Stimulated activated naive CD8-positive, alpha-beta T cell treated with anti-CD3 and anti-CD28 coated beads, Interleukin-15, Interleukin-2, amounts not matched to agents 100 ng/mL and 50 ng/mL, for 24 hours (primary cell): ENCODE measurements around the gene CHRNB2.

ENCODE experiments used
- H3K27ac Mint-ChIP-seq: one replicate; pipeline ENCODE4 v1.8.0; 2021; ENCODE audit warnings: mild to moderate bottlenecking, mixed read lengths
- H3K27me3 Mint-ChIP-seq: one replicate; pipeline ENCODE4 v1.8.0; 2021; ENCODE audit warnings: mixed read lengths
- H3K36me3 Mint-ChIP-seq: one replicate; pipeline ENCODE4 v1.8.0; 2021; ENCODE audit warnings: low read depth, mixed read lengths
- H3K4me1 Mint-ChIP-seq: one replicate; pipeline ENCODE4 v1.8.0; 2021; ENCODE audit warnings: low read depth, mixed read lengths
- H3K4me3 Mint-ChIP-seq: one replicate; pipeline ENCODE4 v1.8.0; 2021; ENCODE audit warnings: mild to moderate bottlenecking, mixed read lengths
- H3K9me3 Mint-ChIP-seq: one replicate; pipeline ENCODE4 v1.8.0; 2021; ENCODE audit warnings: mixed read lengths

The CHRNB2 gene

DNA sequence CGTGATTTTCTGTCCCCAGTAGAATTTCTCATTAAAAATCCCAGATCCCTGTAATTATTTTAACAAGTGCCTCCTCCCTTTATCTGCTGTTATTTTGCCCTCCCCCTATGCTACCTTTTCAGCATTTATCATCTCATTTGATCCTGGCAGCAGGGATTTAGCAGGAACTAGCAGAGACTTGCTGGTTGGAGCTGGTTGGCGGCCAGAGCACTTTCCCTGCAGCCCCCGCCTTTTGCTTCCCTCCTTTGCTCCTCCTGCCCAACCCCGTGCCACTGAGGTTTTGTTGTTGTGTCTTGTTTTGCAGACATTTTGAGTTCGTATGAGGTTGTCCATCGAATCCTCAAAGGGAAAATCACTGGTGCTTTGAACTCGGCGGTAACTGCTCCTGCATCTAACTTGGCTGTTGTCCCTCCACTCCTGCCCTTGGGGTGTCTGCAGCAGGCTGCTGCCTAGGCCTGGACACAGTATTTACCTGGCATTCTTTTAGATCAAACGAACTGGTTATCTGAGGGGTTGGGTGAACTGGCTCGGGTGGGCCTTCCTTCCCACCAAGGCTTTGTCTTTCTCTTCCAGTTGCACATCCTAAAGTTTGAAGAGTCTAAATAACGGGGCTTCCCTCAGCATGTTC, 20.4 kb upstream of the CHRNB2 start:
- H3K36me3 Mint-ChIP-seq, result peaks cover 23% of the 10 kb centered on the region
- H3K27me3 Mint-ChIP-seq, result no peaks in the 10 kb centered on the region
- peaks cover 7% of the 10 kb centered on the region for H3K4me1 Mint-ChIP-seq
- no peak overlapping the region for H3K27ac Mint-ChIP-seq
- H3K4me3 Mint-ChIP-seq, result no peak overlapping the region
- H3K9me3 Mint-ChIP-seq, result no peaks in the 10 kb centered on the region

DNA sequence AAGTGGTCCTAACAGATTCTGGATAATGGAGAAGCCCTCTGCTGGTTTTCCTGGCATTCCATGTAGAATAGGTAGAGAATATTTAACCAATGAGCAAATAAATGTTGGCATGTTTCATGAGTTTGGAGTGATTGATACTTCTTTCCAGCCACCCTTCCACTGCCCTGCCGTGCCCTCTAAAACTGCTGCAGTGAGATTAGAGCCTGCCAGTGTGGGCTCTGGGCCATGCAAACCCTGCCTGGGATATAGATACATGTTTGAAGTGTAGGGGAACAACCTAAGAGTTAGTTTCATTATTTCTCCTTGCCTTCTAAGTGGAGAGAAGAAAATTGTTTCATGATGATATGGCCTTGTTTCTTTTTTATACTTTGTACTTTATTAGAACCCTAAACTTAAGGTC, 19.6 kb upstream of the CHRNB2 start:
- H3K27ac Mint-ChIP-seq, result no peak overlapping the region
- H3K27me3 Mint-ChIP-seq, result no peaks in the 10 kb centered on the region
- peaks cover 9% of the 10 kb centered on the region for H3K4me1 Mint-ChIP-seq
- H3K9me3 Mint-ChIP-seq, result no peaks in the 10 kb centered on the region
- H3K4me3 Mint-ChIP-seq, result no peak overlapping the region
- peaks cover 30% of the 10 kb centered on the region for H3K36me3 Mint-ChIP-seq

DNA sequence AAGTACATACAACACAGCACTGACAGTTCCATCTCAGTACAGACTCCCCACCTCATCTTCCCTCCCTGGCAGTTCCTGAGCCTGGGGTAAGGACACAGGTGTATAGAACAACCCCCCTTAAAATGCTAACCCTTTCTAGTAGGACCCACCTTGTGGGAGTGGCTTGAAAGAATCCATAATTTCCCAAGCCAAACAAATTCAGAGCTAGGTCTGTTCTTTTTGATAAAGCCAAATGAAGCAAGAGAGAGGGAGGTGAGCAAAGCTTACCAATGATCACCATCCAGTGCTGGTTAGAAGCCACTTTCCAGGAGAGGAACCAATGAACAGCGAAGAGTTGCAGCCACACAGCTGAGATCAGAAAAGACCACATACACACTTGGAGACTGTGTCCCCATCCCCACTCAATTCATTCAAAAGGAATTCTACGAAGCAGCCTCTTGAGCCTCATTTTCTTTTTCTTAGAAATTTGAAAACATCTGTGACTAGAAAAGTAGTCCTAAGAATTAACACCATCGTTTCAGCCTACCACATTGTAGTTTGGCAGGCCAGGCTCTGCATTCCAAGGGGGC, 18.3 kb upstream of the CHRNB2 start:
- Mint-ChIP-seq H3K4me1 (peaks cover 13% of the 10 kb centered on the region), H3K27me3 (no peaks in the 10 kb centered on the region), H3K9me3 (no peaks in the 10 kb centered on the region), H3K27ac (no peak overlapping the region), H3K36me3 (peaks cover 42% of the 10 kb centered on the region), H3K4me3 (no peak overlapping the region)

DNA sequence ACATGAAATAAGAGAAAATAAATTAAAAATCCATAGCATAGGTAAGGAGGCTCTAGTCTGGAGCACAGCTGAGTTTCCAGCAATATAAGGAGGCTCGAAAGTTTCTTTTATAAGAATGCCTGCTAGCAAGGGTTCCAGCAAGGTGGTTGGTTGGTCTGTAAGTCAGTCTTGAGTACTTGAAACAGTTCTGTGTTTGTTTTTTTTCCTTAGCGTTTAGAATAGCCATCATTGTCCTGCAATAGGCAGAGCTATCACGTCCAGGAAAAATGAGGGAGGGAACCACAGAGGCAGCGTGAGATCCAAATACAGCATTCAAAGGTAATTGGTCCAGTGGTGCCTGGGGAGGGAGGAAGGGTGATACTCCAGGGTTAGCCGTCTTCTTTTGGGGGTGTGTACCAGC, 17.5 kb upstream of the CHRNB2 start:
- no peaks in the 10 kb centered on the region for H3K27me3 Mint-ChIP-seq
- H3K27ac Mint-ChIP-seq, result no peak overlapping the region
- H3K36me3 Mint-ChIP-seq, result peaks cover 49% of the 10 kb centered on the region
- peaks cover 13% of the 10 kb centered on the region for H3K4me1 Mint-ChIP-seq
- H3K9me3 Mint-ChIP-seq, result no peaks in the 10 kb centered on the region
- H3K4me3 Mint-ChIP-seq, result no peak overlapping the region

DNA sequence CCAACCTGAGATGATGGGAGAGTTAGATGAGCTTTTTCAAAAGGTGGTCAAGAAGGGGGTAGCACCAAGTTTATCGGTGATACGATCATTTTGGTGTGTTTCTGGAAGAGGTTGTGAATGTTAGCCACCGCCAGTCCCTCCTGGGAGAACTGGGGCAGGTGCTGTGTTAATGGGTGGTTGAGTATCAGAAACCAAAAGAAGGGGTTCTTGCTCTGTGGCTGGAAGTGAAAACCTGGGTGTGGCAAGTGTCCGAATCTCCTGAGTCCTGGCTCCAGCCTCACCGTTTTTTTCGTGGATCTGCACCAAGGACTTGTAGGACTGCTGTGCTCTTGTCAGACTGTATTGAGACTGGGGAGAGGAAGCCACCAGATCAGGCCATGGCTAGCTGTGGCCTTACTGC, 16.9 kb upstream of the CHRNB2 start:
- no peak overlapping the region for H3K4me3 Mint-ChIP-seq
- H3K4me1 Mint-ChIP-seq, result peaks cover 16% of the 10 kb centered on the region
- no peak overlapping the region for H3K27ac Mint-ChIP-seq
- H3K9me3 Mint-ChIP-seq, result no peaks in the 10 kb centered on the region
- H3K27me3 Mint-ChIP-seq, result no peaks in the 10 kb centered on the region
- H3K36me3 Mint-ChIP-seq, result peaks cover 55% of the 10 kb centered on the region

DNA sequence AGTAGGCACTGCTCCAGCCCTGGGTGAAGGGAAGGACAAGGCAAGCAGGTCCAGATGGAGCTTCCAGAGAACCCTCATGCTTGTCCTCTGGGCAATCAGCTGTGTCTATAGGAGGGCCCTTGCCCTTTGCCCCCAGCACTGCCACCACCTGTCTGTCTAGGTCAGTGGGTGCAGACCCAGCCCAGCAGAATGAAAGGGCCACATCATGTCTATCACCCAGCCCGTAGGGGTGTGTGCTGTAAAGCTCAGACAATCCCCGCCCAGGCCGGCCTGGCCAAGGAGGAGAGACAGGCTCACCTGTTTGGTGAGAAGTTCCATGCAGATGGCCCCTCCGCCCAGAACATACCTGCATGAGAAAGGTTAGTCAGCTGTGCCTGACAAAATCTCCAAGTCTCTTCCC, 16.1 kb upstream of the CHRNB2 start:
- Mint-ChIP-seq H3K27ac (no peak overlapping the region), H3K4me1 (peaks cover 24% of the 10 kb centered on the region), H3K4me3 (no peak overlapping the region), H3K9me3 (no peaks in the 10 kb centered on the region), H3K27me3 (no peaks in the 10 kb centered on the region), H3K36me3 (peaks cover 60% of the 10 kb centered on the region)

DNA sequence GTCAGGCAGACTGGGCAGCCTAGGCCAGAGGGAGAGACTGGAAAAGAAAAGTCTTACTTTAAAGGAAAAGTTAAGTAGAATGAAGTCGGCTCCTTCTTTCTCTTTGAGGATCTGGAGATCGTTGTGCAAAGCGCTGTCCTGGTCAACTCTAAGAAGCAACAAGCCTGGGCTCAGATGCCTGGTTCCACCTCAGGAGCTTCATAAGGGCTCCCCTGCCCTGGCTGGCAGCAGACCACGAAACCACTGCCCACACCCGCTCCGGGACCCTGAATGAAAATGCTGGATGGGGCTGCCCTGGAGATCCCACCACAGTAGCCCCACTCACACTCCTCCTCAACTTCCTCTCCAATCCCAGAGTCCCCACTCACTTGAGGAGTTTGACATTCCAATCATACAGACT, 15.5 kb upstream of the CHRNB2 start:
- Mint-ChIP-seq H3K9me3 (no peaks in the 10 kb centered on the region), H3K4me3 (no peak overlapping the region), H3K4me1 (peaks cover 30% of the 10 kb centered on the region), H3K27me3 (no peaks in the 10 kb centered on the region), H3K27ac (no peak overlapping the region), H3K36me3 (peaks cover 61% of the 10 kb centered on the region)

DNA sequence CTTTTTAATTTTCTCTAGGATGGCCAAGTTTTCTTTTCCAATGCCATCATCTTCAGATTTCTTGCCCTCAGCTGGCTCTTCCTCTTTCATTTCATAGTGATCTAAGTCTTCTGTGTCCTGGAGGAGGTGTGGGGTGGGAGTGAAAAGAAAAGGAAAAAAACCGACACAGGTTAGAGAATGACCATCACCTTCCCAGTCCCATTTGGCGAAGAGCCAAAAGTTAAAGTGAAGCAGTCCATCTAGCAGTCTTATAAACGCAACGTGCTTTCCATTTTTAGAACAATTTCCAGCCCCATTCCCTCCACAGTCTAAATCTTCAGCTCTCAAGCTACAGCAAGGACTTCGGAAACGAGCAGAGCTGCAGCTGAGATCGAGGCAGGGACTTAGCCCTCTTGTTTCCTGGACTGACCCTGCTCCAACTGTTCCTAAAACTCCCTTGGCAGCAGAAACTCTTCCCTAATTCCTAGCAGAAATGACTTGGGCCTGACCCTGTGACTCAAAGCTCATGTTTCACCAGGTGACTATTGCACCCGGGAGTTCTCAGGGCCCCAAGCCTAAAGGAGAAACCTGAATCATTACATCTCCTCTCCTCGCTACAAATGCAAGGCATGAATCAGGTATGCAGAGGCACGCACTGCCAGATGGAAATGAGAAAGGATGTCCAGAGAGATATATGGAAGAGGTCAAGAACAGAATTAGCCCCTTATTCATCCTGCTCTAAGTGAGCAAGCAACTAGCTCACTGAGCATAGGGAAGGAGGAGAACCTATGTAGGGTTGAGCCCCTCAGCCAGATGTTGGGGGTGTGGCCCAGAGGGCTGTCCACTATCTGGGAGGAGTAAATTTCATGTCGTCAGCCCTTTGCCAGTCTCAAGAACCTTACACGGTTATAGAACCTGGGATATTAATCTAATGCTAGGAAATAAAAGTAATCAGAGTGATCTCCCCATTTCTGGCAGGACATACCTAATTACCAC, 14.2 kb upstream of the CHRNB2 start:
- Mint-ChIP-seq H3K27me3 (no peaks in the 10 kb centered on the region), H3K9me3 (no peaks in the 10 kb centered on the region), H3K4me1 (peaks cover 39% of the 10 kb centered on the region), H3K4me3 (no peak overlapping the region), H3K36me3 (peaks cover 70% of the 10 kb centered on the region), H3K27ac (no peak overlapping the region)

DNA sequence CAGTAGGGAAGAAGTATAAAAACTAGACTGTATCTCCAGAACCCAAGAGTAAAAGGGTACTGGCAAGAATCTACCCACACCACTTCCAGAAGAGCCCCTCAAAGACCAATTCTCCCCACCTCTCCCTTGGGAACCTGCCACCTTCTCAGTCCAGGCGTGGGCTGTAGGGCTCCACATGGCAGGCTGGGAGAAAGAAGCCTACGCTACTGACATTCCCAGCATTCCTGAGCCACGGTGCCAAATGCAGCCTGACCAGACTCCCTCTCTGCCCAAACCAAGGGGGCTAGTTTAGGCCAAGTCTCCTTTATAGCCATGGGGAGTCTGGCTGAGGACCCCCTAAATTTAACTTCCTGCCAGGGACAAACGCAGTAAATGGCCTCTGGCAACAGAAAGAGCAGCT, 11.2 kb upstream of the CHRNB2 start:
- H3K27ac Mint-ChIP-seq, result peak overlapping the region; percentile 91
- peaks cover 40% of the 10 kb centered on the region for H3K4me1 Mint-ChIP-seq
- no peaks in the 10 kb centered on the region for H3K27me3 Mint-ChIP-seq
- H3K4me3 Mint-ChIP-seq, result peak overlapping the region; percentile 92
- no peaks in the 10 kb centered on the region for H3K9me3 Mint-ChIP-seq
- peaks cover 48% of the 10 kb centered on the region for H3K36me3 Mint-ChIP-seq

DNA sequence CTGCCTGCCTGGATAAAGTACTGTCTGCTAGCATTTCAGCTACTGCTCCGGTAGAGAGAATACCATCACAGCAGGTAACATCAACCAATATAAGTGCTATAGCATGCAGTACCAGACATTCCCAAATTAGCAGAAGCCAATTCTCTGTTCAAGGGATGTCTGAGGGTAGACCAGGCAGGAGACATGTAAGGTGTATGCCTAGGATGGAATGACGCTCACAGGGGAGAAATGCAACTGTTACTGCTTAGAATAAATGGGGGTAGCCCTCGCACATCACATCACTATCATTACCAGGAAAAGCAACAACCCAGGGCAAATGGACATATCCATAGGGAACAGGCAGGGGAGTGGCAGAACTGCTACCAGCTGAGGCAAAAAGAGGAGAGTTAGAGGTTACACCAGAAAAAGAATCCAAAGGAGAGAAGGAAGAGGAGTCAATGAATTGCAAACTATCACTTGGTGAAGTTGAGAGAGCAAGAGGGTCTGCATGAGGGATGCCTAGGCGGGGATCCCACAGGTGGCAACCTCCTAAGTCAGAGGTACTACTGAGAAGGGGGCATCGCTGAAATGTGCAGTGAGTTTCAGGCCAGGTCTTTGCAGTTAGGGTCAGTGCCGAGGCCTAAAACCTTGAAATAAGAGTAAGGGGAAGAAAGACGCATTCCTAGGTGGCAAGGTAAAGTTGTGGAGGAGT, 10.2 kb upstream of the CHRNB2 start:
- Mint-ChIP-seq H3K4me3 (peak overlapping the region; percentile 92), H3K27ac (peak overlapping the region; percentile 91), H3K9me3 (no peaks in the 10 kb centered on the region), H3K4me1 (peaks cover 40% of the 10 kb centered on the region), H3K36me3 (peaks cover 45% of the 10 kb centered on the region), H3K27me3 (no peaks in the 10 kb centered on the region)

DNA sequence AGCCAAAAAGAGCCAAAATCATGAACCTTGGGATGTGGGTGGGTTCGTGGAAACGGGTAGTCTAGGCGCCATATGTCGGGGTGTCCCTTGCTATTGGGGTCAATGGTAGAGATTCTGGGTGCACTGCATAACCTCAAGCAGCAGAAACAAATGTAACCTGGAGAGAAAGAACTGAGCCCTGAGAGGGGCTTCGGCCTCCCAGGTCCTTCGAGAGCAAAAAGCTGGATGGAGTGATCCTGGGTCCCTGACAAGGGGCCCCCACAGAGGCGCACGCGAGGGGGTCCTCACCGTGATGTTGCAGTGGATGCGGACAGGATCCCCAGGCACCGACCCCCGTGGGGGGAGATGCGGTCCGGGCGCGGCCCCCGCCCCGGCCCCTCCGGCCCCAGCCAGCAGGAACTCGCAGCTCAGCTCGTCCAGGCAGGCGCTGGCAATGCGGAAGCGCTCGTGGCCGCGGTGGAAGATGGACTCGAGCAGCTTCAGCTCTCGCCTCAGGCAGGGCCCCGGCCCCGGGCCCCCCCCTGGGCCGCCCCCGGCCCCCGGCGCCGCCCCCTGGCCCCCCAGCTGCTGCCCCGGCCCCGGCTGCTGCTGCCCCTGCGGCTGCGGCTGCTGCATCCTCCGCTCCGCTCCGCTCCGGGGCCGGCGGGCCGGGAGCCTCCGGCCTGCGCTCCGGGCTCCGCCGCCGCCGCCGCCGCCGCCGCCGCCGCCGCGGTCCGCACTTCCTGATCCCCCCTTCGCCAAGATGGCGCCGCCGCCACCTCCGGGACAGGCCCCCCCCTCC, 9.4 kb upstream of the CHRNB2 start, which contains the start of gene UBE2Q1:
Gene UBE2Q1 (minus strand): TSS at position 724 of the 781 bp plus-strand sequence. CDS start 109 bp downstream, at position 615.
- Mint-ChIP-seq H3K4me1 (peaks cover 37% of the 10 kb centered on the region), H3K27me3 (no peaks in the 10 kb centered on the region)

DNA sequence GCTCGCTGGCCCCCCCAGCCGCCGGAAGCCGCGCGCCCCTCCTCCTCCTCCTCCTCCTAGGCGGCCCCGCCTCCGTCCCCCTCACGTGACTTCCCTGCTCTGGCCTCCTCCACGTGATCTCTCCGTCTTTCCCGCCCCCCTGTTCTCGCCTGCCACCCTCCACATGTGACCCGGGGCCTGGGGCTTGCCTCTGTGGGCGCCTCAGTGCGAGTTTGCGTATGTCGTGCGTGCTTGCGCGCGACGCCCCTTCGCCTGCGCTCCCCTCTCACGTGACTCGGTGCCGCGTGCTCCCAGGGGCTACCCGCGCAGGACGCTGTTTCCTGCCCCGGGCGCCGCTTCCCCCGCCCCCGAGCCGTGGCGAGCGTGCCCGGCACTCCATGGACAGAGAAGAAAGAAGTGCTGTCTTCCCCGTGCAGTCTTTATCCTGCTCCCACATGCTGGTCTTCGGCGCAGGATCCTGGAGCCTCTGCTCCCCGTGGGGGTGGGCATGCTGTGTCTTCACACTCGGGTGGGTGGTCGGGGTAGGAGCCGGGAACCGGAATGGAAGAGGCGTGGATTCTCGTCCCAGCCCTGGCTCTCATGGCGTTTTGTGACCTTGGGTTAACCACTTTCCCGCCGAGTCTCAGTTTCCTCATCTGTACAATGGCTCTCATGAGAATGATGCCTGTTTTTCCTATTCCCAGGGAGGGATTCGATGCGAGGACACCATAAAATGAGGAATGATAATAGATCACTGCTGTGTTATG, 8.7 kb upstream of the CHRNB2 start:
- Mint-ChIP-seq H3K4me1 (peaks cover 34% of the 10 kb centered on the region), H3K27ac (peak overlapping the region; percentile 97), H3K36me3 (peaks cover 31% of the 10 kb centered on the region), H3K4me3 (peak overlapping the region; percentile 96), H3K9me3 (no peaks in the 10 kb centered on the region), H3K27me3 (no peaks in the 10 kb centered on the region)

More for the DNA sequence above, 9.4 kb upstream of the CHRNB2 start, which contains the start of gene UBE2Q1:
- peak within 1 kb of the TSS; percentile 97 for H3K27ac Mint-ChIP-seq
- H3K36me3 Mint-ChIP-seq, result peaks cover 38% of the 10 kb centered on the region
- no peaks in the 10 kb centered on the region for H3K9me3 Mint-ChIP-seq
- H3K4me3 Mint-ChIP-seq, result peak within 1 kb of the TSS; percentile 96

DNA sequence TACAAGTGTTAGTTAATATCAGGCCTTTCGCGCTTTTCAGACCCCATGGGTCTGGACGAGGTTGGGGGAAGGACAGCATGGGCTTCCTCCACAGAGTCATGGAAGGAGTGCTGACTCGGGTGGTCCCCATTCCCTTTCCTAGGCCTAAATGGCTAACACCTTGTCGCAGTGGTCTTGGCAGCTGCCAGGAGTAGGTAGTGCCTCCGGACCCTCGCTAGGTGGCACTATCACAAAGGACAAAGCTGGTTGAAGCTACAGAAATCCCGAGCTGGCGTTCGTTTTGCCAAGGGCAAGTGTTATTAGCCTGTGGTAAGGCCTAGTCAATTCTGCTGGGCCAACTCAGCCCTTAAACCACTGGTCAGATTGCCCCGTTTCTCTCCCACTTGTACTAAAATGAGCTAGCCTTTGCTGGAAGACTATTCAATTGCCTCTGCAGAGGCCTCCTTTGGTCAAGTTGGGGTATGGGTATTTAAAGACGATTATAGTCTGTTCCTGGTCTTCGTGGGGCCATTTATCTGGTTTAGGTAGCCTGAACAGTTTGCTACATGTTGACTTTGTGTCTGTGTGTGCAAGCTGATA, 8.0 kb upstream of the CHRNB2 start:
- peaks cover 26% of the 10 kb centered on the region for H3K36me3 Mint-ChIP-seq
- peak overlapping the region; percentile 97 for H3K27ac Mint-ChIP-seq
- H3K4me3 Mint-ChIP-seq, result peak overlapping the region; percentile 96
- H3K27me3 Mint-ChIP-seq, result no peaks in the 10 kb centered on the region
- peaks cover 34% of the 10 kb centered on the region for H3K4me1 Mint-ChIP-seq
- no peaks in the 10 kb centered on the region for H3K9me3 Mint-ChIP-seq
